ENCODE measurements around the gene ASH1L. TPM values are rescaled to one million over a fixed set of nuclear protein-coding genes. Genes with fewer than 3 reads are reported as not detected.

Gene ASH1L
- total RNA-seq, 1 experiment from 2014 or later, result 30.5 TPM

GRCh38 chr1:155478270-155478852 is 84.2 kb downstream of the ASH1L start:
- Histone ChIP-seq H3K9me3 (ENCODE audit: control insufficient read depth in 1 of 2, insufficient read depth in 1 of 2, low read depth in 1 of 2, low read length in 2 of 2) (no peaks in the 10 kb centered on the region), H3K79me2 (ENCODE audit: insufficient read depth, low read length) (peaks cover 15% of the 10 kb centered on the region), H4K20me1 (ENCODE audit: insufficient read depth) (peaks cover 3% of the 10 kb centered on the region; the same call in 1 of the 2 replicates), H3K9me2 (ENCODE audit: insufficient read depth) (no peaks in the 10 kb centered on the region), H2AFZ (ENCODE audit: low read depth, low read length, poor library complexity, severe bottlenecking) (no peak overlapping the region), H3K27me3 (ENCODE audit: insufficient read depth, low read length) (no peaks in the 10 kb centered on the region), H3K4me2 (ENCODE audit: low read length) (no peak overlapping the region), H3K4me1 (ENCODE audit: control insufficient read depth in 1 of 2, insufficient read depth in 2 of 2, low read length in 2 of 2) (peaks cover 0 to 6% of the 10 kb centered on the region in 2 experiments; a peak in 1 of 4 replicates), H3K36me3 (ENCODE audit: control insufficient read depth in 1 of 2, insufficient read depth in 2 of 2, low read length in 2 of 2) (peaks cover 4 to 17% of the 10 kb centered on the region in 2 experiments; a peak in 3 of 4 replicates), H3K9ac (ENCODE audit: low read length) (no peak overlapping the region), H3K4me3 (replicated peaks in 1 of 2; ENCODE audit: low read depth in 1 of 2, low read length in 2 of 2) (no peak overlapping the region), H3K27ac (ENCODE audit: low read depth, low read length) (no peak overlapping the region)
- ChIA-PET RAD21 (ENCODE audit: low non-redundant PET in 1 of 2, low total read pairs in 2 of 2, uncharacterized antibody in 2 of 2, unreplicated experiment in 2 of 2) (no interaction called here), CTCF (no interaction called here), POLR2A (no interaction called here)
- TF ChIP-seq POLR2AphosphoS5 (IDR thresholded peaks at IDR 0.05; ENCODE audit: low read depth, low read length), result no peak
- no peak for TF ChIP-seq RAD21 (IDR thresholded peaks at IDR 0.05; ENCODE audit: low read depth)
- no peak for TF ChIP-seq ELF1 (IDR thresholded peaks at IDR 0.05; ENCODE audit: borderline replicate concordance, low read depth)
- TF ChIP-seq EZH2phosphoT487 (IDR thresholded peaks at IDR 0.05; ENCODE audit: borderline replicate concordance), result no peak
- no peak for TF ChIP-seq SP1 (IDR thresholded peaks at IDR 0.05; ENCODE audit: low read depth)
- no peak for TF ChIP-seq YY1 (IDR thresholded peaks at IDR 0.05; ENCODE audit: extremely low read depth, insufficient replicate concordance, low read depth, low read length)
- TF ChIP-seq SRF (IDR thresholded peaks at IDR 0.05; ENCODE audit: low read depth), result no peak
- TF ChIP-seq REST (IDR thresholded peaks at IDR 0.05; ENCODE audit: low read depth), result no peak
- TF ChIP-seq MAX (IDR thresholded peaks at IDR 0.05), result no peak
- TF ChIP-seq SIN3A (IDR thresholded peaks at IDR 0.05; ENCODE audit: low read depth), result no peak
- TF ChIP-seq FOSL1 (IDR thresholded peaks at IDR 0.05; ENCODE audit: low read depth), result no peak
- TF ChIP-seq JUND (IDR thresholded peaks at IDR 0.05), result no peak
- no peak for TF ChIP-seq ATF3 (IDR thresholded peaks at IDR 0.05)
- TF ChIP-seq CEBPB (IDR thresholded peaks at IDR 0.05; ENCODE audit: low read depth), result no peak
- TF ChIP-seq ZBTB33 (IDR thresholded peaks at IDR 0.05; ENCODE audit: extremely low read depth, insufficient replicate concordance, low read length), result no peak
- no peak for TF ChIP-seq EZH2 (IDR thresholded peaks at IDR 0.05)
- TF ChIP-seq TCF7L2 (IDR thresholded peaks at IDR 0.05; ENCODE audit: borderline replicate concordance, extremely low read depth, insufficient read depth, insufficient read length), result no peak
- DNase-seq (ENCODE audit: low read depth, low spot score) (no peak), ATAC-seq (no peak)
- no TSS peak for BruUV-seq (replicated peaks)
- intact Hi-C loops (cut with micrococcal nuclease), result no loop called here

Data from HCT116 (cell line).